Measurements from ENCODE around the gene RNF208.

DNA sequence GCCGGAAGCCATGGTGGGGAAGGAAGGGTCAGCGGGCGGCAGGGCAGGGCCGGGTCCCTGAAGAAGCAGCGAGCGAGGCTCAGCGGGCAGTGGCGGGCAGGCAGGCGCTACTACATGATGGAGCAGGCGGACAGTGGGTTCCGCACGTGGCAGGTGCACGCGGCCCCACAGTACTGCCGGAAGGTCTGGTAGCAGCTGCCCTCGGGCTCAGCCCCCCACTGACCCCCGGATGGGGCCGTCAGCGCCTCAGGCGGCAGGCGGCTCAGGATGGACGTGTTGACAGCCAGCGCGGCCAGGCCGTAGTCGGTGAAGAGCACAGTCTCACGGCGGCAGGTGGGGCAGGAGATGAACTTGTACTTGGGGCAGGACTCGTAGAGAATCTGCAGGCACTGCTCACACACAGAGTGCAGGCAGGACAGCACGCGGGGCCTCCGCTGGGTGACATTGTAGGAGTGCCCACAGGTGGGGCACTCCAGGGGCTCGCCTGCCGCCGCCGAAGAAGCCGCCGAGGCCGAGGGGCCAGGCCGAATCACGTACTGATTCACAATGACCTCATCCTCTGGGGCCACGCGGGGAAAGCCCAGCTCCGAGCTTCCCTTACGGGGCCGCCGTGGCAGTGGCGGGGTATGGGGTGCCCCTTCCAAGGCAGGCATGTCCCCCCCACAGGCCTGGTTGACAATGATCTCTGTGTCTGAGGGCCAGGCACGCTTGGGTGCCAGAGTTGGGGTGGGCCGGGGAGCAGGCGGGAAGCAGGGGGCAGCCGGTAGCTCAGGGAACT lies 1.5 kb downstream of the RNF208 start:
- TF ChIP-seq, protein P1, sequence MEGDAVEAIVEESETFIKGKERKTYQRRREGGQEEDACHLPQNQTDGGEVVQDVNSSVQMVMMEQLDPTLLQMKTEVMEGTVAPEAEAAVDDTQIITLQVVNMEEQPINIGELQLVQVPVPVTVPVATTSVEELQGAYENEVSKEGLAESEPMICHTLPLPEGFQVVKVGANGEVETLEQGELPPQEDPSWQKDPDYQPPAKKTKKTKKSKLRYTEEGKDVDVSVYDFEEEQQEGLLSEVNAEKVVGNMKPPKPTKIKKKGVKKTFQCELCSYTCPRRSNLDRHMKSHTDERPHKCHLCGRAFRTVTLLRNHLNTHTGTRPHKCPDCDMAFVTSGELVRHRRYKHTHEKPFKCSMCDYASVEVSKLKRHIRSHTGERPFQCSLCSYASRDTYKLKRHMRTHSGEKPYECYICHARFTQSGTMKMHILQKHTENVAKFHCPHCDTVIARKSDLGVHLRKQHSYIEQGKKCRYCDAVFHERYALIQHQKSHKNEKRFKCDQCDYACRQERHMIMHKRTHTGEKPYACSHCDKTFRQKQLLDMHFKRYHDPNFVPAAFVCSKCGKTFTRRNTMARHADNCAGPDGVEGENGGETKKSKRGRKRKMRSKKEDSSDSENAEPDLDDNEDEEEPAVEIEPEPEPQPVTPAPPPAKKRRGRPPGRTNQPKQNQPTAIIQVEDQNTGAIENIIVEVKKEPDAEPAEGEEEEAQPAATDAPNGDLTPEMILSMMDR (IDR thresholded peaks at IDR 0.05; ENCODE audit: extremely low read depth in 1 of 2, insufficient read depth in 1 of 2, low read depth in 1 of 2, low read length in 2 of 2) = no peak
- TF ChIP-seq POLR2A (IDR thresholded peaks at IDR 0.05; ENCODE audit: low read depth, low read length) (no peak), FOS (IDR thresholded peaks at IDR 0.05; ENCODE audit: borderline replicate concordance, insufficient read depth, low read length) (no peak), MAX (IDR thresholded peaks at IDR 0.05; ENCODE audit: insufficient read depth, insufficient read length) (no peak), EZH2 (IDR thresholded peaks at IDR 0.05; ENCODE audit: borderline replicate concordance, low read depth, low read length, severe bottlenecking) (no peak)

Data from endothelial cell of umbilical vein (primary cell).